ENCODE measurements around the gene OGDHL.
"Not testable (repeated sequence)": the region's sequence is repeated elsewhere in the genome, so short reads cannot be mapped to it uniquely, and the experiment has no call there.

The OGDHL gene

DNA sequence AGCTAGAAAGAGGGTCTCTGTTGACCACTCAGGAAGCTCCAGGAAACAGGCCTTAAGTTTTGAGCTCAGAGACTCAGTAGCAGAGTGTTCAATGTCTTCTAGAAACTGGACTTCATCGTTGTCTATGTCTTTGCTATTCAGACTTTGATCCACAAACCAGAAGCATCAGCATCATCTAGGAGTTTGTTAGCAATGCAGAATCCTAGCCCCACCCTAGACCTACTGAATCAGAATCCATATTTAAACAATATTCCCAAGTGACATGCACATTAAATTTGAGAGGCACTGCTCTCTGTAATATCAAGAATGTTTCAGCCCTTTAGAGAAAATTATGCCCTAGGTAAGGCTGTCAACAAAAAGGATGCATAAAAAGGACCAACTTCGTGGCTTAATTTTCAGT, 12.9 kb upstream of the OGDHL start:
- no peak overlapping the region for H3K4me2 ChIP-seq
- no peak overlapping the region for H3K9ac ChIP-seq
- H3K9me3 ChIP-seq (replicated peaks in 1 of 11) = peaks cover 0 to 6% (median 0%) of the 10 kb centered on the region in 11 experiments; a peak in 1 of 22 replicates
- H4K20me1 ChIP-seq = no peaks in the 10 kb centered on the region
- no peak for TF ChIP-seq Cebpa-rat (IDR thresholded peaks at IDR 0.05)
- no peaks in the 10 kb centered on the region for H3K27me3 ChIP-seq
- no peak overlapping the region for H3K27ac ChIP-seq
- H3K4me1 ChIP-seq = peaks cover 0 to 4% (median 0%) of the 10 kb centered on the region in 10 experiments; a peak in 1 of 20 replicates
- H3K4me3 ChIP-seq = no peak overlapping the region
- H3K36me3 ChIP-seq = no peaks in the 10 kb centered on the region

- not testable (repeated sequence) for H3K4me2 ChIP-seq, H3K9ac ChIP-seq, H3K27ac ChIP-seq, H3K4me1 ChIP-seq, H3K36me3 ChIP-seq, H3K4me3 ChIP-seq, H3K27me3 ChIP-seq, H4K20me1 ChIP-seq
- peaks cover 0 to 11% (median 5%) of the 10 kb centered on the region in 11 experiments; a peak in 9 of 22 replicates for H3K9me3 ChIP-seq (replicated peaks in 1 of 11)
Observed at GRCh38 chr10:49772944-49773343, 10.8 kb upstream of the OGDHL start.

GRCh38 chr10:49771046-49771445, 8.9 kb upstream of the OGDHL start:
- H4K20me1 ChIP-seq, H3K4me3 ChIP-seq, H3K4me2 ChIP-seq, H3K36me3 ChIP-seq, H3K4me1 ChIP-seq, H3K27me3 ChIP-seq, H3K27ac ChIP-seq, H3K9ac ChIP-seq: not testable (repeated sequence)
- H3K9me3 ChIP-seq (replicated peaks in 1 of 11) = peaks cover 4 to 21% (median 13%) of the 10 kb centered on the region in 11 experiments; a peak in 12 of 22 replicates

- H3K9ac ChIP-seq = no peak overlapping the region
- no peak overlapping the region for H3K4me2 ChIP-seq
- TF ChIP-seq Cebpa-rat (IDR thresholded peaks at IDR 0.05) = no peak
- H3K4me3 ChIP-seq = no peak overlapping the region
- H3K27ac ChIP-seq = no peak overlapping the region
- H3K27me3 ChIP-seq = no peaks in the 10 kb centered on the region
- H3K4me1 ChIP-seq = peaks cover 0 to 4% (median 0%) of the 10 kb centered on the region in 10 experiments; a peak in 1 of 20 replicates
- no peaks in the 10 kb centered on the region for H3K36me3 ChIP-seq
- no peaks in the 10 kb centered on the region for H4K20me1 ChIP-seq
- H3K9me3 ChIP-seq (replicated peaks in 1 of 11) = peaks cover 4 to 21% (median 13%) of the 10 kb centered on the region in 11 experiments; a peak in 12 of 22 replicates
Observed at GRCh38 chr10:49769692-49770091, 7.6 kb upstream of the OGDHL start.

DNA sequence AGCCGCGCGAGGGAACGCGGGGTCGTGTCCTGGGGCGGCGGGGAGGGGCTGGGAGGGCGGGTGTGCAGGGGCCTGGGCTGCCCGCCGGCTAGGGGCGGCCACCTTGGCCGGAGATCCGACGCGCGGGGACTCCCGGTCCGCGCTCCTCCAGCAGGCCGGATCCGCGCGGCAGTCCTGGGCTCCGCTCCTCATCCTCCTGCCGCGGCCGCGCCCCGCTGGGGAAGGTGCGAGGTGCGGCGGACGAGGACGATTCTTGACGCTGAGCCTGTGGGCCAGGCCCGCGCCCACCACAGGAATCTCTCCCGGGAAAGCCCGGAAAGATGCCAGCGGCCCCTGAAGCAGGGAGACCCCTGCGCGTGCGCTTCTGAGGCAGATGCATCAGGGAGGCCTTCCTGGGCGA, 6.6 kb upstream of the OGDHL start:
- peaks cover 0 to 4% (median 0%) of the 10 kb centered on the region in 10 experiments; a peak in 1 of 20 replicates for H3K4me1 ChIP-seq

GRCh38 chr10:49768329-49768728, 6.2 kb upstream of the OGDHL start:
- peaks cover 0 to 4% (median 0%) of the 10 kb centered on the region in 10 experiments; a peak in 1 of 20 replicates for H3K4me1 ChIP-seq
- H3K27ac ChIP-seq = no peak overlapping the region
- TF ChIP-seq Cebpa-rat (IDR thresholded peaks at IDR 0.05) = no peak
- no peak overlapping the region for H3K9ac ChIP-seq
- no peak overlapping the region for H3K4me3 ChIP-seq
- H3K4me2 ChIP-seq = no peak overlapping the region
- peaks cover 4 to 21% (median 13%) of the 10 kb centered on the region in 11 experiments; a peak in 12 of 22 replicates for H3K9me3 ChIP-seq (replicated peaks in 1 of 11)
- 0 out of 22 replicates have a peak, but pooled peaks cover 0 to 6% (median 0%) of the 10 kb centered on the region in 11 experiments for H4K20me1 ChIP-seq
- no peaks in the 10 kb centered on the region for H3K36me3 ChIP-seq
- H3K27me3 ChIP-seq = no peaks in the 10 kb centered on the region

More for the DNA sequence above, 6.6 kb upstream of the OGDHL start:
- no peak for TF ChIP-seq Cebpa-rat (IDR thresholded peaks at IDR 0.05)
- Histone ChIP-seq H3K4me2 (no peak overlapping the region), H3K9ac (no peak overlapping the region), H4K20me1 (0 out of 22 replicates have a peak, but pooled peaks cover 0 to 2% (median 0%) of the 10 kb centered on the region in 11 experiments), H3K27ac (no peak overlapping the region), H3K36me3 (no peaks in the 10 kb centered on the region), H3K9me3 (replicated peaks in 1 of 11) (peaks cover 4 to 21% (median 13%) of the 10 kb centered on the region in 11 experiments; a peak in 12 of 22 replicates), H3K4me3 (no peak overlapping the region), H3K27me3 (no peaks in the 10 kb centered on the region)

- Histone ChIP-seq H3K4me2 (no peak overlapping the region), H3K27me3 (no peaks in the 10 kb centered on the region), H3K9me3 (replicated peaks in 1 of 11) (peaks cover 4 to 21% (median 13%) of the 10 kb centered on the region in 11 experiments; a peak in 12 of 22 replicates), H3K4me1 (peaks cover 0 to 4% (median 0%) of the 10 kb centered on the region in 10 experiments; a peak in 1 of 20 replicates), H3K27ac (no peak overlapping the region), H3K9ac (no peak overlapping the region), H3K4me3 (no peak overlapping the region), H3K36me3 (no peaks in the 10 kb centered on the region), H4K20me1 (peaks cover 0 to 6% (median 0%) of the 10 kb centered on the region in 11 experiments; a peak in 1 of 22 replicates)
- no peak for TF ChIP-seq Cebpa-rat (IDR thresholded peaks at IDR 0.05)
Observed at GRCh38 chr10:49767752-49768151, 5.6 kb upstream of the OGDHL start.

- Histone ChIP-seq H3K4me2 (no peak overlapping the region), H3K4me3 (no peak overlapping the region), H3K27me3 (no peaks in the 10 kb centered on the region), H3K4me1 (peaks cover 4 to 5% (median 5%) of the 10 kb centered on the region in 10 experiments; a peak in 16 of 20 replicates), H3K9ac (no peak overlapping the region), H4K20me1 (peaks cover 0 to 6% (median 0%) of the 10 kb centered on the region in 11 experiments; a peak in 1 of 22 replicates), H3K36me3 (no peaks in the 10 kb centered on the region), H3K27ac (no peak overlapping the region), H3K9me3 (replicated peaks in 1 of 11) (peaks cover 4 to 21% (median 13%) of the 10 kb centered on the region in 11 experiments; a peak in 12 of 22 replicates)
- no peak for TF ChIP-seq Cebpa-rat (IDR thresholded peaks at IDR 0.05)
Observed at GRCh38 chr10:49766484-49766883, 4.4 kb upstream of the OGDHL start.

DNA sequence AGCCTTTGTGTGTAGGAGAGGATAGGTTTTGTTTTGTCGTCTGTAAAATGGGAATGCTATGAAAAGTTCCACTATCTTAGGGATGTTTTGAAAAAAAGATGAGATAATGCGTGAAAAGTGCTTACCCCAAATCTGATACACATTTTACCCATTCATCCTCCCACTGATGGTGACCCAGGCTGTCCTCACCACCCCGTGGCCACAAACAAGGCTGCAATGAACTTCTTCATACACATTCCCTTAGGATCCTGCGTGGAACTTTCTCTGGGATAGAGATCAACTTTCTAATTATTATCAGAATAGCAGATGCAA, 399 bp upstream of the OGDHL start:
- Histone ChIP-seq H3K27me3 (no peaks in the 10 kb centered on the region), H3K9me3 (replicated peaks in 1 of 11) (peaks cover 0 to 10% (median 7%) of the 10 kb centered on the region in 11 experiments; a peak in 6 of 22 replicates), H3K4me3 (peak overlapping the region; percentile 53 to 74 (median 62); a peak in 18 of 20 replicates), H3K4me2 (peak overlapping the region; percentile 83 to 97 (median 91); a peak in 18 of 22 replicates), H3K9ac (no peak overlapping the region), H4K20me1 (peaks cover 0 to 35% (median 0%) of the 10 kb centered on the region in 11 experiments; a peak in 7 of 22 replicates), H3K4me1 (peaks cover 5 to 8% (median 6%) of the 10 kb centered on the region in 10 experiments; a peak in 16 of 20 replicates), H3K27ac (no peak overlapping the region), H3K36me3 (no peaks in the 10 kb centered on the region)
- TF ChIP-seq Cebpa-rat (IDR thresholded peaks at IDR 0.05) = no peak
